Activated T-helper 1 cell treated with Interleukin-2 at 50 U/mL for 16 hours (primary cell): ENCODE results near the gene HIBADH.

Source experiments
- DNase-seq: peaks from one replicate; pipeline ENCODE4 v3.0.0-alpha.2; 2020; ENCODE audit warnings: low read depth

The HIBADH gene

DNA sequence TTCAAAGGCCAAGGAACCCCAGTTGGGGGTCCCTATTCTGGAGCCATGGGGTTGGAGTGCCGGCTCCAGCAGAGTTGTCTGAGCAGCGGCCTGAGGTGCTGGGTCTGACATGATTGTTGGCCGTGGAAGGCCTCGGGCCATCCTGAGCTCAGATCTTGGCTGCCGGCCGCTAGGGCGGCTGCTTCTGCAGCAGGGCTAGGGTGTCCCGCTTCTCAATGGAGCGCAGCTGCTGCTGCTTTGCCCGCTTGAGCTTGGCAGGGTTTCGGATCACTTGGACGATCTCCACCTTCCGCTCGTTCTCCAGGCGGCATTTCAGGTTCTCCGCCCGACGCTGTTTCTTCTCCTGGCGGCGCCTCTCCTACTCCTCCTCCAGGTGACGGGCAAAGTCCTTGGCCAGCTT is 171.1 kb downstream of the HIBADH start:
- no peak for DNase-seq

DNA sequence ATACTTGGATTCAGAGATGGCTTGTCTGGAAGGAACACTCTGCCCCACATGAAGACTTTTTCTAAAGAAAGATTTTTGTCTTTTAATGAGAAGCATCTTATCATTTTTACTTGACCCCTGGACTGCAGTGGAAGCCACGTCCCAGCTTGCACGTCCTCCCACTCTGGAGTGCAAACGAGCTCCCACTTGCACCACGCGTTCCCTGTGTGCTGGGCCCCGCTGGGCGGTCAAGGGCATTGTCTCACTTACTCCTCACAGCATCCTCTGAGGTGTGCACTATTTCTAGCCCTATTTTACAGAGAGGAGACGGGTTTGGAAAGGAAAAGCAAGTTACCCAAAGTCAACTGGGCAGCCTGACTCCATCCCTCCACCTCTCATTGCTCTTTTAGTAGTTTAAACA is 175.2 kb downstream of the HIBADH start:
- no peak for DNase-seq

DNA sequence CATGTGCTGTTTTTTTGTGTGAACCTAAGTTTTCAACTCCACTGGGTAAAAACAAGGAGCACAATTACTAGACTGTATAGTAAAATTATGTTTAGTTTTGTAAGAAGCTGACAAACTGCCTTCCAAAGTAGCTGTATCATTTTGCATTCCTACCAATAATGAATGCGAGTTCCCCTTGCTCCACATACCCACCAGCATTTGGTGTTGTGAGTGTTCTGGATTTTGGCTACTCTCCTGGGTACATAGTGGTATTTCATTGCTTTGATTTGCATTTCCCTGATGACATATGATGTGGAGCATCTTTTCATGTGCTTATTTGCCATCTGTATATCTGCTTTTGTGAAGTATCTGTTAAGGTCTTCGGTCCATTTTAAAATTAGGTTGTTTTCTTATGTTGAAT is 178.2 kb downstream of the HIBADH start:
- no peak for DNase-seq

- no peak for DNase-seq
These were observed 180.5 kb downstream of the HIBADH start for GRCh38 chr7:27482219-27482618.

- no peak for DNase-seq
These were observed 184.1 kb downstream of the HIBADH start for GRCh38 chr7:27478556-27478955.

DNA sequence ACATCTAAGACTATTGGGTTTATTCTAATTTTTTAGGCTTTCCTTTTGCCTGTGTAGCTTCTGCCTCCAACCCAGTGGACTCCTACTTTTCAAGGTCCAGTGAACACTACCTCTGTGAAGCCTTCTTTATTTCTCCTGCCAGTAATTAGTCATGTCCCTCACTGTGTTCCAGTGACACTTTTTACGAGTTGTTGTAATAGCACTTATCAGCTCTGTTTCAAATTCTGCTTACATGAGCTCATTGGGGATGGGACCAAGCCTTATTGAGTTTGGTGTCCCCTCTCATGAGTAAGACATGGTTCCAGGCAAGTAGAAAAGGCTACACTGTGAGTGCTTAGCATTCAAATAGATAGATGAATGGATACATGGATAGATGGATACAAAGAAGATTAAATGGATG is 184.6 kb downstream of the HIBADH start:
- no peak for DNase-seq

DNA sequence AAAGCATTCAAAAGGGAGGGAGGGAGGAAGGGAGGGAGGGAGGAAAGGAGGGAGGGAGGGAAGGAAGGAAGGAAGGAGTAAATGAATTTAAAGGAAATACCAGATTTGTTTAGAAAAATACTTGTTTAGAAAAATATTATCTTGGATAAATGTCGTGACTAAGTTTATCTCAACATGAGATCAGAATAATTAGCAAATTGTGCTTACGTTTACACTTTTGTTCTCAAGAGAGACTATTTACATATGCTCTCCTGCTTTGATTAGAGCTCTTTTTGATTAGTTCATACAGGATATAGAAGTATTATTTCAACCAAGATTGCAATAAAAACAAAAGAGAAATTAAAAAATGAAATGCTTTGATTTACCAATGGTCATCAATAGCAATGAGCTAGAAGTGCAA is 186.2 kb downstream of the HIBADH start:
- no peak for DNase-seq
